ENCODE results near the gene CYBA.
A peak's percentile ranks its signal among the peaks of the same experiment; 100 is the strongest.
"Not testable (repeated sequence)": the region's sequence is repeated elsewhere in the genome, so short reads cannot be mapped to it uniquely, and the experiment has no call there.

CYBA gene

GRCh38 chr16:88686062-88686438 is 35.2 kb upstream of the CYBA start:
- no peak for DNase-seq

GRCh38 chr16:88685156-88686061 is 34.6 kb upstream of the CYBA start:
- DNase-seq, result peak; percentile 42

GRCh38 chr16:88684569-88685155 is 33.8 kb upstream of the CYBA start:
- DNase-seq, result no peak

- peak; percentile 80 for DNase-seq
Measured at GRCh38 chr16:88681709-88682451, 31.0 kb upstream of the CYBA start.

- DNase-seq, result no peak
Measured at GRCh38 chr16:88681084-88681680, 30.3 kb upstream of the CYBA start.

GRCh38 chr16:88680554-88681083 is 29.8 kb upstream of the CYBA start:
- no peak for DNase-seq

GRCh38 chr16:88678224-88678979 is 27.5 kb upstream of the CYBA start:
- DNase-seq, result no peak

GRCh38 chr16:88677721-88678120 is 26.9 kb upstream of the CYBA start:
- DNase-seq, result no peak

- no peak for DNase-seq
Measured at GRCh38 chr16:88676502-88677242, 25.8 kb upstream of the CYBA start.

- no peak for DNase-seq
Measured at GRCh38 chr16:88673716-88674379, 23.0 kb upstream of the CYBA start.

- no peak for DNase-seq
Measured at GRCh38 chr16:88672776-88673175, 21.9 kb upstream of the CYBA start.

GRCh38 chr16:88671806-88672205 is 21.0 kb upstream of the CYBA start:
- no peak for DNase-seq

- no peak for DNase-seq
Measured at GRCh38 chr16:88669980-88670379, 19.1 kb upstream of the CYBA start.

GRCh38 chr16:88669493-88669892 is 18.6 kb upstream of the CYBA start:
- DNase-seq, result not testable (repeated sequence)

- no peak for DNase-seq
Measured at GRCh38 chr16:88667461-88667860, 16.6 kb upstream of the CYBA start.

- DNase-seq, result no peak
Measured at GRCh38 chr16:88665570-88665969, 14.7 kb upstream of the CYBA start.

GRCh38 chr16:88665148-88665547 is 14.3 kb upstream of the CYBA start:
- no peak for DNase-seq

- peak; percentile 95 for DNase-seq
Measured at GRCh38 chr16:88662843-88663606, 12.2 kb upstream of the CYBA start, which contains the start of gene MVD. TSS of gene MVD (minus strand) at chr16:88663091. CDS start at chr16:88663080, 11 bp downstream.

GRCh38 chr16:88662222-88662842 is 11.5 kb upstream of the CYBA start:
- DNase-seq, result no peak

GRCh38 chr16:88661468-88661867 is 10.6 kb upstream of the CYBA start:
- DNase-seq, result no peak

All from GF-D8 (cell line).